Measurements from ENCODE around the gene E2F2. TPM values are rescaled to one million over a fixed set of nuclear protein-coding genes. Genes with fewer than 3 reads are reported as not detected.

E2F2 gene
- total RNA-seq, 1 donor from 2014 or later: 0.16 TPM

GRCh38 chr1:23492132-23492720, 38.8 kb downstream of the E2F2 start:
- Histone ChIP-seq H3K27me3 (ENCODE audit: low read depth) (no peaks in the 10 kb centered on the region), H3K4me3 (no peak overlapping the region), H3K36me3 (no peaks in the 10 kb centered on the region), H3K27ac (replicated peaks) (no peak overlapping the region), H3K9me3 (replicated peaks) (no peaks in the 10 kb centered on the region), H3K4me1 (no peaks in the 10 kb centered on the region)
- no peak for TF ChIP-seq CTCF (IDR thresholded peaks at IDR 0.05; ENCODE audit: borderline replicate concordance)
- no peak for DNase-seq
- intact Hi-C loops (cut with micrococcal nuclease): no loop called here

DNA sequence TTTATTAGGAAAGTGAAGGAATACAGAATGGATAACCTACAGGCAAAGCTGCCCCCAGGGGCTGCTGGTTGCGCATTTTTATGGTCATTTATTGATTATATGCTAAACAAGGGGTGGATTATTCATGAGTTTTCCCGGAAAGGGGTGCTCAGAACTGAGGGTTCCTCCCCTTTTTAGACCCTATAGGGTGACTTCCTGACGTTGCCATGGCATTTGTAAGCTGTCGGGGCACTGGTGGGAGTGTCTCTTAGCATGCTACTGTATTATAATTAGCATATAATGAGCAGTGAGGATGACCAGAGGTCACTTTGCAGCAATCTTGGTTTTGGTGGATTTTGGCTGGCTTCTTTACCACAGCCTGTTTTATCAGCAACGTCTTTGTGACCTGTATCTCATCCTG, 41.2 kb downstream of the E2F2 start:
- H3K36me3 ChIP-seq: no peaks in the 10 kb centered on the region
- intact Hi-C loops (cut with micrococcal nuclease): no loop called here
- TF ChIP-seq CTCF (IDR thresholded peaks at IDR 0.05; ENCODE audit: borderline replicate concordance): no peak
- peaks cover 3% of the 10 kb centered on the region for H3K4me1 ChIP-seq
- H3K27me3 ChIP-seq (ENCODE audit: low read depth): no peaks in the 10 kb centered on the region
- H3K27ac ChIP-seq (replicated peaks): no peak overlapping the region
- no peak overlapping the region for H3K4me3 ChIP-seq
- no peak for DNase-seq
- H3K9me3 ChIP-seq (replicated peaks): no peaks in the 10 kb centered on the region

DNA sequence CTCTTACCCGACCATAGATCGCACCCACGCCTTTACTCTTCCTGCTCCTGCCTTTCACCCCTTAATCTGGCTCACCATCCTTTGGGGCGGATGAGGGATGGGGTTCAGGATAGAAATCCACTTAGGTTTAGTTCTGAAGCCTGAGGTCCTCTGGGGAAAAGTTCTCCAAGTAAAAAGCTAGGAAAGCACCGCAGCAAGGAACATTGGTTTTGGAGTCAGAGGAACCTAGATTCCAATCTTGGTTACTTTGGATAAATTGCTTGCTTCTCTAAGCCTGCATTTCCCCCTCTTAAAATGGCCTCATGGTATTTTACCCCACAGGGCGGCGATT, 46.1 kb downstream of the E2F2 start:
- DNase-seq: no peak
- Histone ChIP-seq H3K4me3 (peak overlapping the region; percentile 99), H3K9me3 (replicated peaks) (no peaks in the 10 kb centered on the region), H3K36me3 (no peaks in the 10 kb centered on the region), H3K27ac (replicated peaks) (peak overlapping the region; percentile 97), H3K4me1 (peaks cover 46% of the 10 kb centered on the region), H3K27me3 (ENCODE audit: low read depth) (no peaks in the 10 kb centered on the region)
- intact Hi-C loops (cut with micrococcal nuclease): no loop called here
- no peak for TF ChIP-seq CTCF (IDR thresholded peaks at IDR 0.05; ENCODE audit: borderline replicate concordance)

GRCh38 chr1:23484253-23485001, 46.6 kb downstream of the E2F2 start:
- Histone ChIP-seq H3K27me3 (ENCODE audit: low read depth) (no peaks in the 10 kb centered on the region), H3K36me3 (no peaks in the 10 kb centered on the region), H3K27ac (replicated peaks) (peak overlapping the region; percentile 97), H3K9me3 (replicated peaks) (no peaks in the 10 kb centered on the region), H3K4me3 (peak overlapping the region; percentile 99), H3K4me1 (peaks cover 51% of the 10 kb centered on the region)
- DNase-seq: peak; percentile 96
- no peak for TF ChIP-seq CTCF (IDR thresholded peaks at IDR 0.05; ENCODE audit: borderline replicate concordance)
- intact Hi-C loops (cut with micrococcal nuclease): no loop called here

DNA sequence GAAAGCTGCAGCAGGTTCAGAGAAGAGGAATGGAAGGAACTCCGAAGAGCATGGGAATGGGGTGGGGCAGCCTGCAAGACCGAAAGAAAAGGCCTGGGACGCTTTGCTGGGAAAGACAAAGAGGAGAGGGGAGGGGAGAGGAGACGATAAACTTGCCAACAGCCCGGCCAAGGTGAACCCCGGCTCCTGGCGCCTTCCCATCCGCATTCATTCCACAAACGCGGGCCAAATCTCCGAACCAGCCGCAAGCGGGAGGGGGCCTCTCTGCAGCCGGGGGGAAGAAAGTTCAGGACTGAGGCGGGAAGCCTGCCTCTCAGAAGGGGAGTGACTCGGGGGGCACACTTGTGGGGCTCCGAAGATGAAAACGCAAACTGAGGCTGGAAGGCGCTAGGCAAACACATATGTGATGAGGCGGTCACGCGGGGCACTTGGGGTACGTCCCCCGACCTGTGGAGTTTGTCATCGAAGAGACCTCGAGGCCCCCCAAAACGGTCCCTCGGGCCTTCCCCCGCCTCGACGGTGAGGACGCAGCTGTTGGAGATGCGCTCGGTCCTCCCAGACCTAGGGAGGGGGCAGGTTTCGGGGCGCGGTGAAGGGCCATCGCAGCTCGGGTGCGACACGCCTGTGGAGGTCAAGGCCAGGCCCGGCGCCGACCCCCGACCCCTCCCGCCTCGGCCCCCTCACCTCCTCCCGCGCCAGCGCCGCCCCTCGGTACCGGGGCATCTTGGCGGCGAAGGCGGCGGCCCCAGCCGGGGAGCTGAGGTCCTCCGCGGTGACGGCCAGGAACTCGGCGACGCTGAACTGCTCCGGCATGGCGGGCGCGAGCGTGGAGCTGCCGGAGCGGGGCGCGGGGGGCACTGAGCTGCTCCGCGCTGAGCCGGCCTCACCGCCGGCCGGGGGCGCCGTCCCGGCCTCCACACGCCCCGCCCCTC, 47.4 kb downstream of the E2F2 start, which contains the start of gene ASAP3:
Gene ASAP3, minus strand, starts transcription at position 859 of the 932 bp plus-strand sequence. Its CDS starts 46 bp downstream, at position 813.
- Histone ChIP-seq H3K36me3 (no peaks in the 10 kb centered on the region), H3K27ac (replicated peaks) (peak within 1 kb of the TSS; percentile 97), H3K27me3 (ENCODE audit: low read depth) (no peaks in the 10 kb centered on the region), H3K4me3 (peak within 1 kb of the TSS; percentile 99), H3K4me1 (peaks cover 59% of the 10 kb centered on the region), H3K9me3 (replicated peaks) (no peaks in the 10 kb centered on the region)
- peak; percentile 60 for DNase-seq
- intact Hi-C loops (cut with micrococcal nuclease): no loop called here
- TF ChIP-seq CTCF (IDR thresholded peaks at IDR 0.05; ENCODE audit: borderline replicate concordance): peak; percentile 40

Data from left ventricle myocardium inferior (tissue), 1 donor.